ENCODE results near the gene PALD1.

Gene PALD1

DNA sequence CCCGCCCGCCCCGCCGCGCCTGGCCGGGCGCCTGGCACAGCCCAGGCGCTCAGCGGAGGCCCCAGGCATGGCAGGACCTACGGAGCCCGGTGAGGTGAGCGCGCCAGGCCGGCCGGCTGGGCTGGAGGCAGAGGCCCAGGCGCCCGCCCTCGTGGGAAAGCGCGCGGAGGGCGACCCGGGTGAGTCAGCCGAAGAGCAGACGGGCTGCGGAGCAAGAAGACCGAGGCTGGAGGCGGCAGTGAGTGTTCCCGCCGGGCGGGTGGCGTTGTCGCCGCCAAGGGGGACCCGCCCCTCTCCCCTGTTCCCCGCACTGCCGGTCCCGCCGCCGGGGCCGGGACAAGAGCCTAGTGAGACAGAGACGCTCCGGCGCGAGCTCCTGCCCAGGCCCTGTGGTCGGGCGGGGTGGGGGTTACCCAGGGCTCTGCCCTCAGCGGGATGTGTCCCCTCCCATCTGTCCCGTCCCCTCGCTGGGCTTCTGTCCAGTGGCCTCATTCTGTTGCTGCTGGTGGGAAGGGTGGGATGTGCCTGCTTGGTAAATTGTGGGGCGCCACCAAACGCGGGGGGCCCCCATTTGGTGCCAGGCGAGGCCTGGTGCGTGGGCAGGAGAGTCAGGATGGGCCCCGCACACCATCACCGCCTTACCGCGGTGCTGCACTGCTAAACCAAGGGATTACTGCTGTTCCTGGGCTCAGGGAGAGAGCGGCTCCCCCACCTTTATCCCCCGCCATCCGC is 20.1 kb upstream of the PALD1 start:
- DNase-seq (ENCODE audit: low spot score) = no peak

DNA sequence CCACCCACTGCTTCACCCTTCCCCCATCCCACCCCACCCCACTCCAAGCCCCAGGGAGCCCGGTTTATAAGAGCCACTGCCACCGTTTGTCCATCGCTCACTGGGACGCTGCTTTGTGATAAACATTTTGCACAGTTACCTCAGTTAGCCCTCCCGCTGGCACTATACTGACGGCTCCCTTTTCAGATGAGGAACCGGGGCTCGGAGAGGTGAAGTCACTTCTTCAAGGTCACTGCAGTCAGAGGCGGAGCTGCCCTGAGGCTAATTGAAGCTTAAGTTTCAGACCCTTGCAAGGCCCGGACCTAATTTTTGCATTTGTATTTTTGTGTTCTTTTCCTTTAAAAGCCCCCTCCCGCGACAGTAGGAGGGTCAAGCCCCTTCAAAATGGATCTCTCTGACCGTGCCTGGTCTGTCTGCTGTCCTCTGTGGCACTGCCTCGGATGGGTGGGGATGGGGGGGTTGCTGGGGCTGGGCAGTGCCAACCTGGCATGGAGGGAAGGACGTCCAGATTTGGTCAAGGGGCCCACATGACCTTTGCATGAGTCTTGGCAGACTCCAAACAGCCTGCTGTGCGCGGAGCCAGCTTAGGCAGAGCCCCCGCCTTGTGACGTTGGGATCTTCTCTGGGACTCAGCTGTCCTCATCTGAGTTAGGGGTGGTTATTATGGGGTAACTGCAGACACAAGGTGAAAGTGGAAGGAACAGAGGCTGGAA is 19.4 kb upstream of the PALD1 start:
- no peak for DNase-seq (ENCODE audit: low spot score)

DNA sequence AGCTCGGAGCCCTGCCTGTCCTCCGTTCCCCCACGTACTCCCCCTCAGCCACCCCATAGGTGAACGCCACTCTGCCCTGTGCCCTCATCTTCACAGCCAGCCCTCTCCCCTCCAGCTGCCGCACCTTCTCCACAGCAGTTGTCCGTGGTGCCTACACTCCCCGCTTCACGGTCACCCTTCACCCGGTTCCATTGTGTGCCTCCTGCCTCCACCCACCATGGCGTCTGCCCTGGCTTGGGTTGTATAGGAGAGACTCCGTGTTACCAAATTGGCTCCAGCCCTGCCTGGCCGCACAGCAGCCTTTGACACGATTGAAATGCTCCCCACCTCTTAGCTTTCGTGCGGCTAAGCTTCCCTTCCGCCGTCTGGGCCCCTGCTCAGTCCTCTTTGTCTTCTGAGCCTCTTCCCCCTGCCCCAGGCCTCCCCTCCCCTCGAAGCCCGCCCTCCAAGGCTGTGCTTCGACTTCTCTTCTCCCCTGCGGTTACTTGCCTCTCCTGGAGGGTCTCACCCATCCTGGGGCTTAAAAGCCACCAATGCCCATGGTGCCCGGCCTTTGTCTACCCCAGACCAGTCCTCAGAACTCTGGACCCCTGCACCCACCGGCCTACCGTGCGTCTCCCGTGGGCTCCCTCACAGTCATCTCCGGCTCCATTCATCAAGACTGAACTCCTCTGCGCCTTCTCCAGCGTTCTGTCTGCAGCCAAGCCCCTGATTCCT is 18.6 kb upstream of the PALD1 start:
- DNase-seq (ENCODE audit: low spot score) = no peak

DNA sequence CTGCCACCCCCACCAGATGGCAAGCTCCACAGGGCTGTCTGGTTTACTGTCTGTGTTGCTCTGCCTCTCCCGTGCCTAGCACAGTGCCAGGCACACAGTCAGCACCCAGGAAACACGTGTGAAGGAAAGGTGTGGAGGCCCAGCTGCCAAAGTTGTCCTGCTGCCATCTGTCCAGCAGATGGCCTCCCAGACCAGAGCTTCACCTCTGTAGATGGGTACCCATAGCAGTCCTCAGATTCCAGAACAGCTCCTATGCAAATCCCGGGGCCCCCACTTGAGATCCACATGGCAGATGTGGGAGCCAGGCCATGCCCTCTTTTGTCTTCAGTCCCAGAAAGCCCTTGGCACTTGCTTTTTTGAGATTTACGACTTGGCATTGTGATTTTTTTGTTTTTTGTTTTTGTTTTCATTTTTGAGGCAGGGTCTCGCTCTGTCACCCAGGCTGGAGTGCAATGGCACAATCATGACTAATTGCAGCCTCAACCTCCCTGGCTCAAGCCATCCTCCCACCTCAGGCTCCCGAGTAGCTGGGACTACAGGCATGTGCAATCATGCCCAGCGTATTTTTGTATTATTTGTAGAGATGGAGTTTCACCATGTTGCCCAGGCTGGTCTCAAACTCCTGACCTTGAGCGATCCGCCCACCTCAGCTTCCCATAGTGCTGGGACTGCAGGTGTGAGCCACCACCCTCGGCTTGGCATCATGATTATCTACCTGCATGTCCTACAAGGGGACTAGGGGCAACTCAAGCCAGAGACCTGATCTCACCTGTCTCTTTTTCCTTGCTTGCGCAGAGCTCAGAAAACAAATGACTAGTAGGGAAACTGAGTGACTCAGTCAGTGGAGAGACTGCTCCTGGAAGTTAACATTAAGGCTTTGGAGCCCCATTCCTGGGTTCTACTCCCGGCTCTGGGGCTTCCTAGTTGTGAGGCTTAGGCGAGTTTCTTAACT is 16.9 kb upstream of the PALD1 start:
- DNase-seq (ENCODE audit: low spot score) = peak; percentile 57

DNA sequence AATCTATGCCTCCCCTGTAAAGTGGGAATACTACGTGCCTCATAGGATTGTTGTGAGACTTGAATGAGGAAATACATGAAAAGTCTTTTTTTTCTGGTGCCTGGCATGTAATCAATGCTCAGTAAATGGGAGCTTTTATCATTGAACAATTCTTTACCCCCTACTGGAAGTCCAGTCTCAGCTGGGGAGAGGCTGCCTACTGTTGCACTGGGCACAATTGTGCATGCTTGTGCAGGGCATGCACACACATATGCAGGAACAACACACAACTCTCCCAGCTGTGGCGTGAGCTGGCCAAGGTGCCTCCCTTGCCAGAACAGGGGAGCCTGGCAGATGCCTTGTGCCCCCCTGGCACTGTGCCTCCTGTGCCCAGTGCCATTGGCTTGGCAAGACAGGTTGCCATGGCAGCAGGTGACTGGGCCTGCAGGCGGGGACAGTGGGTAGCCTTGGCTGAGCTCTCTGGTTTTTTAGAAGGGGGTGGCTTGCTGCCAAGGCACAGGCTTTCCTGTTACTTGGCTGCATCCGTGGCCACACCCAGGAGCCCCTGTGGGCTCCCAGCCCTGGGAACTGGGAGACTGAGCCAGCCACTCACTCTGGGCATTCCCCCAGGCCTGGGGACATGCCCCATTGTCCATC is 16.1 kb upstream of the PALD1 start:
- peak; percentile 73 for DNase-seq (ENCODE audit: low spot score)

DNA sequence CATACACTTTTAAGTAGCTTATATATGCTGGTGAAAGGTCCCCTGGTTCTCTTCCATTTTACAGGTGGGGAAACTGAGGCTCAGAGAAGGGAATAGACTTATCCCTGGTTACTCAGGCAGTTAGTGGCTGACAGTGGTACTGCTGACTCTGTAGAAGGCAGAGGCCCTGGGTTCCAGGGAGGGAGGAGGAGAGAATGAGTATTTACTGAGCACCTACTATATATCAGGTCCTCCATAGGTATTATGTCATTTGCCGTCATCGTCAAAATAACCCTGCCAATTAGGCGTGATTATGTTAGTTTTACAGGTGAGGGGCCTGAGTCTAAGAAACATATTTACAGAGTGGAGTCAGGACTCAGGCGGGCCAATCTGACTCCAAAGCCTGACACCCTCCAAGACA is 13.3 kb upstream of the PALD1 start:
- no peak for DNase-seq (ENCODE audit: low spot score)

DNA sequence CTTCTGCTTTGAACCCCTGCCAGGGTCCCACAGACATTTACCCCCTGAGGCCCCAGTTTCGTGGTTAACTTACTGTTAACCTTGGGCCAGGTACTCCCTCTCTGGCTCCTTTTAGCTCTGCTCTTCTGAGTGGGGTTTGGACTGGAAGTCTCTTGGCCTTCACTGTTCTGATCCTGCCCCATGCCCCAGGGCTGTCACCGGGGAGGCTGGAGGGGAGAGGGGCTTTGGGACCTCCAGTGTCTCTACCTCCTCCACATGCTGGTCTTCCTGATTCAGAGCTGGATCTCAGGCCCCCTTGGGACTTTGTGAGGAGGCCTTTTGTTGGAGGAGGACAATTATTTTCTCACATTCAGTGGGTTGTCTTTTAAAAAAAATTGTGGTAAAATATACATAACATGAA is 12.7 kb upstream of the PALD1 start:
- no peak for DNase-seq (ENCODE audit: low spot score)

DNA sequence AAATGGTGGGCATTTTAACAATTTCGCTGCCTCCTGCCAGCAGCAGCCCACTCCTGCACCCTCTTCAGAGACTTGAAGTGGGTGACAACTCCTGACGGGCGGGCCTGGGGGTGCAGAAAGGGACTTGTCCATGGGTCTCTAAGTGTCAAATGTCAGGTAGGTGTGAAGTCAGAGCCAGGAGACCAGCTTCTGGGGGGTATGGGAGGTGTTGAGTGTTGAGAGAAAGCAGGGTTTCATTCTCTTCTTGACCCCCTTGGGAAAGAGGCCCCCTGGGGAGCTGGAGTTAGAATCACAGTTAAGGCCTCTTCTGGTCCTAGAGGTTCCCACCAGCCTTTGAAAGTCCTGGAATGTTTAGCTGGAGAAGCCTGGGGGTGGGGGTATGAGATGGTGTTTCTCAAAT is 11.6 kb upstream of the PALD1 start:
- no peak for DNase-seq (ENCODE audit: low spot score)

DNA sequence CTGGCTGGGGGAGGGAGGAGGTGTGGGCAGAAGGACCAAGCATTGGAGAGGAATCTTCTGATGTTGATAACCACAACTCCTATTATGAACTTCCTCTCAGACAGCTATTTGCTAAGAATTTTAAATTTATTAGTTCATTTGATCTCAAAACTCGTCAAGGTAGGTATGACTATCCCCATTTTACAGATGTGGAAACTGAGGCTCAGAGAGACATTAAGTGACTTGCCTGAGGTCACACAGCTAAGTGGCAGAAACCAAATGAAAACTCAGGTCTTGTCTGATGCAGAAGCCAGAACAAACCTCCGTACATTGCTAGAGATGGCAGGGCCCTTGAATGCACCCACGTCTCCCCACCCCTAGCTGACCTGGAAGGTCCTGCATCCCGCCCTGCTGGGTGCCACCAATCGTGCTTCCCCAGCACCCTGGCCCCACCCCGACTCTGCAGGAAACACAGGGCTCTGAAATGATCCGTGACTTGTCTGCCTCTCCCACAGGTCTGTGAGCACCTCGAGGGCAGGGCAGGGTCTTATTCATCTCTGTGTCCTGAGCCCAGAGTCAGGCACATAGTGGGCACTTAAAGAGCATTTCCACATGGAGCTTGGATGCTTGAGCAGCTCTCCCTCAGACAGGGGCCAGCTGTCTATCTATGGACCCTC is 5.6 kb upstream of the PALD1 start:
- DNase-seq (ENCODE audit: low spot score) = no peak

DNA sequence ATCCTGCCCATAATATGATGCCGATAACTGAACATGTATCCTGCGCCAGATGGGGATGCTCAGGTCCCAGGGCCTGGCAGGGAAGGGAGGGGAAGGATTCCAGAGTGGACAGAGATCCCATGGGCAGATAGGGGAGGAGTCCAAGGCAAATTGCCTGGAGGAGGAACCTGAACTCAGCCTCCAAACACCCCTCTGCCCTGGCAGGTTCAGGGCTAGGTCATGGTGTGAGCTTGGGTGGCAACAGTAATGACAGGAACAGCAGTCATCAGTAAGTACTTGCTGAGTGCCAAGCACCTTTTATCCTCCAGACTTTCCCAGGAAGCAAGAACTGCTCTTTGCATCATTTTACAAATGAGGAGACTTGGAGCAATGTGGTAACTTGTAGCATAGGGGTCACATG is 3.8 kb upstream of the PALD1 start:
- DNase-seq (ENCODE audit: low spot score) = no peak

DNA sequence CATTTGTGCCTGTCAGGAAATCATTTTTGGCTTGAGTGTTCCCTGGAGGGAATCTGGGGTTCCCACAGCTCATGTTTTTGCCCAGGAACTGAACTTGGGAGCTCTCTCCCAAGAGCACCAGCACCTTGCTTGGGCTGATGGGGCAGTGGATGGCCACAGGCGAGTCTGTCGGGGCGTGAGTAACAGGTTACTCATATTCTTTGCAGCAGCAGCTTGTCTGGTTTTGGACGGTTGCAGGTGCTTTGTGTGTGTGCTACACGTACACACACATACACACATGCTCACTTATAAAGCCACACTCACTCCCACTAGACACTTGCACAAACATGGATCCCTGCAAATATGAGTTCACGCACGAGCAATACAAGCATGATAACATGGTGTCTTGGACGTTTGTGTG is 2.9 kb upstream of the PALD1 start:
- no peak for DNase-seq (ENCODE audit: low spot score)

DNA sequence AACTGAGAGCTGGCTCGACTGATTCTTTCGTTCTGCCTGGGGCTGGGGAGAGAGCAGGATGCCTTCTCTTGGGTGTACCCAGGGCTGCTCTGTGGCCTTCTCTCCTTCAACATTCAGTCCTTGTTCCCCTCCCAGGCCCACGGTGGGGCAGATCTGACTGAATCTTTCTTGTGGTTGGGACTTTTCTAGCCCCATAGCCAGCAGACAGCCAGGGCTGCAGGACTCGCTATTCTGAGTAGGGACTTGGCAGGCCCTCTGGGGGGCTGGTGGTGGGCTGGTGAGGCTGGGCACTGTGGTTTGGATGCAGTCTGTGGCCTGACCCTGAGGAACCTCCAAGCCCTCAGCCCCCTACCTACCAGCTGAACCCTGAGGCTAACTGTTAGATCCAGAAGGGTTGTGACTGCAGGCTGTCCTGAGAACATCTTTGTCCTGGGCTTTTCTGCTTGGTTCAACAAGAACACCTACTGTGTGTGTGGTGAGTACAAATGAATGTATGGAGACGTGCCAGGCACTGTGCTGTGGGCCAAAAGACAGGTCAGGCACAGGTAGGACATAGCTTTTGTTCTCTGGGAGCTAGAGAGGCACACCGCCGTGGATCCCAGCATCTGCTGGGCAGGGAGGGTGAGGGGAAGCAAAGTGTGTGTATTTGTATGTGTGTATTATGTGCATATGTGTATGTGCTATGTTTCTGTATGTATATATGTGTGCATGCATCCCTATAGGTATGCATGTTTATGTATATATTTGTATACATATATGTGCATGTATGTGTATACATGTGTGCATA is 2.1 kb upstream of the PALD1 start:
- no peak for DNase-seq (ENCODE audit: low spot score)

DNA sequence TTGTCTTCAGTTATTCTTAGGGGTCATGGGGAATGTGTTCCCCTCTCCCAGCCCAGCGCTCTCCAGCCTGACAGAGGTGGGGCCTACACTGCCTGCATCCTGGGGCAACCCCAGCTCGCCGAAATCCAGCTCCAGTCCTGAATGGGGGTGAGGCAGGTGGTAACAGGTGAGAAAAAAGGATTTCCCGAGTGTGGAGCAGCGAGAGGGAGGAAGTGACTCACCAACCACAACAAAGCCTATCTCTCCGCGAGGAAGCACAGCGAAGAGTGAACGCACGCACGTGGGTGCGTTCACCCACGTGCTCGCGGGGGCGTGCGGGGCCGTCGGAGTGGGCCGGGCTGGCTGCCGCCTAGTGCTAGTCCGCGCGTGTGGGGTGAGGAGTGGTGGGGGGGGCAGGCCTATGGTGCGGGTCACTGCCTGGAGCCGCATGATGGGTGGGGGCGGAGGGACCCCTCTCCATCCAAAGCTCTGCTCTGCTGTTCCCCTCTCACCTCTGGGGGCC is 855 bp upstream of the PALD1 start:
- DNase-seq (ENCODE audit: low spot score) = no peak

DNA sequence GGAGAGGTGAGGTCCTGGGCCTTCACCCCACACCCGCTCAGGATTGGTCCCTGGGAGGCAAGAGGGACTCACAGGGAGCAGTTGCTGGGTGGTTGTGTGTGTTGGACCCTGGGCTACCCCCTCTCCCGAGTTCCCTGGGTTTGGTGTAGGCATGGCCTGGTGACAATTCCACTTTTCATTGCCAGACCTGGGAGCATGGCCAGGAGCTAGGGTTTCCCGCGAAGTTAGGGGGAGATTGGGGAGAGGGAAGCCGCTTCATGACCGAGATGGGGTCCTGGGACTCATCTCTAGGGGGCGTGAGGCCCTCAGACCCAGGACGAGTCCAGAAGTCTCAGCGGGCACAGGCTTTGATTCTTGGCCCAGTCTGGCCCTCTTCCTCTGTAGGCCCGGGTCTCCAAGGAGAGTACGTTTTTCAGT is 606 bp downstream of the PALD1 start:
- DNase-seq (ENCODE audit: low spot score) = no peak

DNA sequence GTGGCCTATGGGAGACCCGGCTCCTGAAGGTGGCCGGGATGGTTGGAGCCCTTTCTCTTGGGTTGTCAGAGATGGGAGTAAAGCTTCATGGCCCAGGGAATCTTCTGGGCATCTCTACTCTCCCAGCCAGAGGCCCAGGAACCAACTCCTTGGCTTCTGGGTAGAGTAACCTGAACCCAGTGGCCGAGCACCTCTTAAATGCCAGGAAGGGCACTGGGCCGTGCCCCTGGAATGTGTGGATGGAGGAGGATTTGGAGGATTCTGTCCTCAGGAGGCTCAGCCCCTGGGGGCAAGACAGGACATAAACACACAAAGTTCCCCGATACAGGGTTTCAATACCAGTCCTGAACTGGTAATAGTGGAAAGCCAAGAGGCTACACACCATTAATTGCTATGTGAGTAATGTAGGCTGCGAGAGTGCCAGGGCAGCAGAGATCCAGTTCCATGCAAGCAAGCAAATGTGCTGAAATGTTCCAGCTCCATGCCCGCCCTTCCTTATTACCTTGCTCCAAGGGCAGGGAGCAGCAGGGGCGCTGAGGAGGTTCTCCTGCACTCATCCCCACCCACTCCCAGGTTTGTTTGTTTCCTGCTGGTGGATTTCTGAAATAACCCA is 1.2 kb downstream of the PALD1 start:
- no peak for DNase-seq (ENCODE audit: low spot score)

DNA sequence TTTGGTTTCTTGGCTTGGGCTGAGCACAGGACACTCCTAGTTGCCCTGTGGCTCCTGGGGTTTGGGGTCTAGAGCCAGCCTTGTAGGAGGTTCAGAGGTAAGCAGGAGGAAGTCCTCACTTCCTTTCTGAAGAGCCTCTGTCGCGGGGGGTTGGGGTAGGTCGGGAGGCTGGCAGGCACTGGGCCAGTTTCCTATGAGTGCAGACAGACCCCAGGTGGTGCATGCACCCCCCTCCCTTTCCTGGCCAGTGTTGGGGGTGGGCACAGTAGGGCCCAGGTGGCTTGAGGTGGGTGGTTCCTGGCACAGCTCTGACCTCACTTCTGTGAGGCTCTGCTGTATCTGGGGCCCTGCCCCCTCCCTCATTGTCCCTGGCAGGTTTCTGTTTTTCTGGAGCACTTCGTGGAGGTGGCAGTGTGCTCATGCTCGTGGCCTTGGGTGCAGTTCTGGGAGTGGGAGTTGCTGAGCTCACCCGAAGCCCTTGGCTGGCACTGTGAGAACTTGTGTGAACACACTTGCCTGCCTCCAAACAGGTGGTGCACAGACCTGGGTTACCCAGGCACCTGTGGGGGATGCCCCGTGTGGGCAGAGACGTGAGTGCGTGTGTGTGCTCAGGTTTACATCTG is 1.8 kb downstream of the PALD1 start:
- no peak for DNase-seq (ENCODE audit: low spot score)

DNA sequence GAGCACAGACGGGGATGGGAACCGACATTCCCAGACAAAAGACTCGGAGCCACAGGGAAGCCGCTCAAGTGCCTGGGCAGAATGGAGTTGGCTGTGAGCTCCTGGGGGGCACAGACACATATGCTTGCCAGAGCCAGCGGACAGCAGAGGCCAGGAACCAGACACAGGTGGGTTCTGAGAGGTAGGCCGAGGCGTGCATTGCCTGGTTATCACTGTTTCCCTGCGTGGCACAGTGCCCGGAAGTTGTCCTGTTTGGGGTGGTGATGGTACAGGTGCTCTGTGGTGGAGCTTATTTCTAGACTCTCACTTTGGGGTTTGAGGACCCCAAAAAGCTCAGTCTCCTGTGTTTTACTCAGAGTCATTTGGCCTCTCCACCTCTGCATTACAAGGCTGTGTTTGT is 2.5 kb downstream of the PALD1 start:
- DNase-seq (ENCODE audit: low spot score) = no peak

DNA sequence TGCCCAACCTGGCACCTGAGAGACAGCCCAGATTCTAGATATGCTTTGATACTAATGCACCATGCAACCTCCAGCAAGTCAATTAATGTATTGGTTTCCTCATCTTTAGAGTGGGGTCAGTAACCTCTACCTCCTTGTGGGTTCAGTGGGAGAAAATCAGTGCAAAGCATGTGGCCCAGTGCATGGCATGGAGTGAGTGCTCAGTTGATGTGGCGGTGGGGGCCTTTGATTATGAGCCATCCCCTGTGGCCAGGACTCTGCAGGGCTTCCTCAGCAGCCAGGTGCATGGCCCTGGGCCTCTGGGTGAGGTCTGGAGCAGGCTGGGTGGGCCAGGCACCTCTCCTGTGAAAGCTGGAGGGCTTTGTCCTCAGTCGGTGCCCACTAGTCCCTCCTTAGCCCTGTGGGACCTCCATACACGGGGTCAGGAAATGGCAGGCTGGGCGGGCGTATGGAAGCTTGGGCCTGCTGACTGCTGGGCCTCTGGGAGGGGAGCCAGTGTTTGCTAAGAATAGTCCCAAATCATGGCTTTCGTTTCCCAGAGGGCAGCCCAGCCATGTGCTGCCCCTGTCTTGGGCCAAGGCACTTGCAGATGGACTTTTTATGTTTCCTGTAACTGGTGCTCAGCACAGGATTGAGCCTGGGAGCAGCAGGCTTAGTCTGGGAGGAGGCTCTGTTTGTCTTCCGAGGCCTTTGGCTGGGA is 3.4 kb downstream of the PALD1 start:
- peak; percentile 62 for DNase-seq (ENCODE audit: low spot score)

All from pons (tissue), 1 donor.